Panc1 (cell line): ENCODE measurements around the gene PLAAT1. TPM values are rescaled to one million over a fixed set of nuclear protein-coding genes. Genes with fewer than 3 reads are reported as not detected.
A peak's percentile ranks its signal among the peaks of the same experiment; 100 is the strongest.

ENCODE experiments used
- ATAC-seq: fragments of 200-7000 bp; cut with Tn5 transposase; 2 replicates; pipeline ENCODE4 v1.9.1; 2020; ENCODE audit warnings: mild to moderate bottlenecking, moderate library complexity
- BruUV-seq: library from RNA; stranded (reverse); fragments of 400-500 nt; replicated peaks from 2 replicates; lab custom pipeline; 2021; lab: Mats Ljungman, UMichigan
- CTCF ChIA-PET: fragments of 300-600 bp; sonication (Branson Sonifier 250); formaldehyde crosslinking; loops from one replicate; lab custom pipeline; 2022; ENCODE audit warnings: antibody characterized with exemption; lab: Charles Lee
- POLR2A ChIA-PET: fragments of 300-600 bp; sonication (Branson Sonifier 250); formaldehyde crosslinking; loops from one replicate; lab custom pipeline; 2022; ENCODE audit warnings: antibody characterized with exemption; lab: Charles Lee
- DNase-seq: peaks from one replicate; pipeline ENCODE4 v3.0.0-alpha.2; 2010; ENCODE audit warnings: low read depth, low spot score
- H3K27ac ChIP-seq: 2 replicates; pipeline ENCODE4 v1.5.1; 2011; ENCODE audit warnings: mild to moderate bottlenecking, low read length, inconsistent platforms
- H3K27me3 ChIP-seq: fragments of 200-500 bp; sonication (Bioruptor generic); 2 replicates; pipeline ENCODE4 v1.6.0; 2014; ENCODE audit warnings: low read length, inconsistent platforms; ENCODE audit not compliant: control insufficient read depth, insufficient read depth
- H3K36me3 ChIP-seq: fragments of 200-500 bp; sonication (Bioruptor generic); 2 replicates; pipeline ENCODE4 v1.5.1; 2014; ENCODE audit warnings: inconsistent platforms, mild to moderate bottlenecking, low read length, moderate library complexity; ENCODE audit not compliant: control insufficient read depth, insufficient read depth
- H3K4me1 ChIP-seq: 2 replicates; pipeline ENCODE4 v1.5.1; 2011; ENCODE audit warnings: inconsistent platforms, mild to moderate bottlenecking, low read length, moderate library complexity; ENCODE audit not compliant: control insufficient read depth, insufficient read depth
- H3K4me3 ChIP-seq, 2 experiments: 2 replicates each; pipeline ENCODE4 v1.5.1; 2011 to 2012; ENCODE audit warnings: low read depth in 2 of 2, low read length in 2 of 2, mild to moderate bottlenecking in 2 of 2, inconsistent platforms in 1 of 2, moderate library complexity in 1 of 2
- H3K9me3 ChIP-seq: fragments of 200-500 bp; sonication (Bioruptor generic); 2 replicates; pipeline ENCODE4 v1.5.1; 2014; ENCODE audit warnings: low read depth, mild to moderate bottlenecking, inconsistent platforms, low read length, moderate library complexity; ENCODE audit not compliant: control insufficient read depth, insufficient read depth
- CTCF ChIP-seq: fragments of 450-650 bp; IDR thresholded peaks from 2 replicates; pipeline ENCODE4 v1.5.1; 2017; ENCODE audit warnings: mild to moderate bottlenecking
- POLR2AphosphoS5 ChIP-seq: IDR thresholded peaks from 2 replicates; pipeline ENCODE4 v1.6.1; 2012; ENCODE audit warnings: mild to moderate bottlenecking, low read depth, low read length, moderate library complexity
- REST ChIP-seq, 2 experiments: IDR thresholded peaks; 2 replicates each; pipeline ENCODE4 v1.6.1; 2011 to 2012; ENCODE audit warnings: low read depth in 2 of 2, control low read depth in 1 of 2, low read length in 1 of 2, mild to moderate bottlenecking in 1 of 2, moderate library complexity in 1 of 2; ENCODE audit not compliant: insufficient read depth in 1 of 2
- SIN3A ChIP-seq: IDR thresholded peaks from 2 replicates; pipeline ENCODE4 v1.6.1; 2012; ENCODE audit warnings: low read depth, mild to moderate bottlenecking, low read length, moderate library complexity, borderline replicate concordance; ENCODE audit not compliant: insufficient read depth
- TCF7L2 ChIP-seq: IDR thresholded peaks from 2 replicates; pipeline ENCODE4 v1.6.1; 2011; ENCODE audit warnings: mild to moderate bottlenecking, low read depth, low read length, inconsistent platforms
- in situ Hi-C: cut with HindIII; loops from 2 replicates; pipeline ENCODE4 v1.10.0; 2016; ENCODE audit warnings: low sequenced_read_pairs, low pct_unique_long_range_greater_than_20kb
- intact Hi-C: fragments of 100-400 bp; cut with micrococcal nuclease; formaldehyde crosslinking; loops from one replicate; pipeline ENCODE4 v1.10.0; 2022; ENCODE audit not compliant: unreplicated experiment
- total RNA-seq: library from RNA; stranded (reverse); gene quantifications from one replicate; pipeline ENCODE4 v1.2.1, GENCODE V29; 2021; ENCODE audit not compliant: unreplicated experiment

The PLAAT1 gene
- total RNA-seq, 1 experiment from 2014 or later = 3.9 TPM

GRCh38 chr3:193243571-193243970 lies 2.5 kb downstream of the PLAAT1 start:
- ChIA-PET POLR2A (no interaction called here), CTCF (no interaction called here)
- peaks cover 3% of the 10 kb centered on the region; the same call in 1 of the 2 replicates for H3K9me3 ChIP-seq
- no peak for TF ChIP-seq POLR2AphosphoS5
- TF ChIP-seq REST (IDR thresholded peaks at IDR 0.05; ENCODE audit: insufficient read depth in 1 of 2, low read depth in 2 of 2, low read length in 1 of 2) = no peak
- no peak for TF ChIP-seq CTCF
- no peak for TF ChIP-seq SIN3A
- no peak for TF ChIP-seq TCF7L2
- no peak overlapping the region for H3K4me3 ChIP-seq
- intact Hi-C loops (no loop called here), in situ Hi-C loops (no loop called here)
- TSS peak; percentile 57 for BruUV-seq
- no peak overlapping the region for H3K27ac ChIP-seq
- no peaks in the 10 kb centered on the region for H3K4me1 ChIP-seq
- DNase-seq (no peak), ATAC-seq (no peak)
- no peaks in the 10 kb centered on the region for H3K36me3 ChIP-seq
- peaks cover 9% of the 10 kb centered on the region for H3K27me3 ChIP-seq

GRCh38 chr3:193248848-193249468 lies 7.9 kb downstream of the PLAAT1 start:
- POLR2A ChIA-PET = interaction anchor here (1.0 kb wide), 1 partner anchor 10 kb away, joined by 3 read pairs; no protein-coding TSS in a partner anchor
- in situ Hi-C loops = no loop called here
- intact Hi-C loops = no loop called here

More at GRCh38 chr3:193248848-193249468, 7.9 kb downstream of the PLAAT1 start:
- Histone ChIP-seq H3K4me3 (no peak overlapping the region), H3K36me3 (no peaks in the 10 kb centered on the region), H3K4me1 (no peaks in the 10 kb centered on the region), H3K27ac (no peak overlapping the region), H3K27me3 (no peaks in the 10 kb centered on the region), H3K9me3 (peaks cover 17% of the 10 kb centered on the region)
- ATAC-seq = no peak
- DNase-seq = no peak
- BruUV-seq = no TSS peak
- TF ChIP-seq POLR2AphosphoS5 = no peak
- no peak for TF ChIP-seq REST (IDR thresholded peaks at IDR 0.05; ENCODE audit: insufficient read depth in 1 of 2, low read depth in 2 of 2, low read length in 1 of 2)
- no peak for TF ChIP-seq SIN3A
- TF ChIP-seq TCF7L2 = no peak
- TF ChIP-seq CTCF = no peak
- CTCF ChIA-PET = no interaction called here
